Activated CD8-positive, alpha-beta memory T cell treated with anti-CD3 and anti-CD28 coated beads, Interleukin-2, amount 10 ng/mL, durations not matched to agents 7 days and 5 days (primary cell): ENCODE results near the gene TMEFF2. TPM values are rescaled to one million over a fixed set of nuclear protein-coding genes. Genes with fewer than 3 reads are reported as not detected.

Source experiments
- ATAC-seq: fragments of 150-1000 bp; cut with Tn5 transposase; one replicate; pipeline ENCODE4 v1.10.0; 2021; ENCODE audit warnings: moderate library complexity
- CTCF ChIA-PET: fragments of 350-600 bp; sonication (Branson Sonifier 250); formaldehyde crosslinking; loops from one replicate; lab custom pipeline; 2021; ENCODE audit warnings: antibody characterized with exemption; lab: Charles Lee
- DNase-seq: peaks from one replicate; pipeline ENCODE4 v3.0.0-alpha.2; 2020
- H3K27ac Mint-ChIP-seq: one replicate; pipeline ENCODE4 v1.8.0; 2021; ENCODE audit warnings: mild to moderate bottlenecking, mixed read lengths
- H3K27me3 Mint-ChIP-seq: one replicate; pipeline ENCODE4 v1.8.0; 2021; ENCODE audit warnings: mixed read lengths
- H3K36me3 Mint-ChIP-seq: one replicate; pipeline ENCODE4 v1.8.0; 2021; ENCODE audit warnings: mild to moderate bottlenecking, mixed read lengths
- H3K4me1 Mint-ChIP-seq: one replicate; pipeline ENCODE4 v1.8.0; 2021; ENCODE audit warnings: mixed read lengths
- H3K4me3 Mint-ChIP-seq: one replicate; pipeline ENCODE4 v1.8.0; 2021; ENCODE audit warnings: mild to moderate bottlenecking, moderate library complexity, mixed read lengths
- H3K9me3 Mint-ChIP-seq: one replicate; pipeline ENCODE4 v1.8.0; 2022; ENCODE audit warnings: low read depth, mixed read lengths
- total RNA-seq, 2 experiments: library from RNA; stranded (reverse); gene quantifications; one replicate each; pipeline ENCODE4 v1.2.3, GENCODE V29; 2021

TMEFF2 gene
- total RNA-seq, 2 experiments from 2014 or later: not detected

DNA sequence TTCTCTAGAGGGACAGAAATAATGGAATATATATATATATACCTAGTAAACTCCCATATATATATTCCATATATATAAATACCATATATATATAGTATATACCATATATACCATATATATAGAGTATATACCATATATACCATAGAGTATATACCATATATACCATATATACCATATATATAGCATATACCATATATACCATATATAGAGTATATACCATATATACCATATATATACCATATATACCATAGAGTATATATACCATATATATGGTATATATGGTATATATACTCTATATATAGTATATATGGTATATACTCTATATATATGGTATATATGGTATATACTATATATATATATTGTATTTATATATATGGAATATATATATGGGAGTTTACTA lies 285.9 kb downstream of the TMEFF2 start:
- ATAC-seq (no peak), DNase-seq (no peak)
- Mint-ChIP-seq H3K36me3 (no peaks in the 10 kb centered on the region), H3K27me3 (peaks cover 3% of the 10 kb centered on the region), H3K9me3 (no peaks in the 10 kb centered on the region), H3K27ac (no peak overlapping the region), H3K4me3 (no peak overlapping the region), H3K4me1 (no peaks in the 10 kb centered on the region)
- CTCF ChIA-PET: no interaction called here

DNA sequence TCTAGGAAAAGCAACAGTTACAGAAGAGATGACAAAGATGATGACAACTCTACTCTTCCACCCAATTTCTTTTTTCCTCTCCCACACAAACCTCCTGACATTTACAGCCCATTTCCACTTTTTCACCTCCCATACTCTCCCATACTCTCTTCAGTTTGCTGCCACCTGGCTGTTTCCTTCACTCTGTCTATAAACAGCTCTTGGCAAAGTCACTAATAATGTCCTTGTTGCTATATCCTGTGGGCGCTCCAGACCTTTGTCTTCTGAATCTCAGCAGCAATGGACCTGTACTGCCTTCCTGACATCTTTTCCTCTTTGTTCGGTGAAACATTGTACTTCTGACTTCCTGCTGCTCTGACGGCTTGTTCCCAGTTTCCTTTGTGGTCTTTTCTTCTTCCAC lies 287.2 kb downstream of the TMEFF2 start:
- no peak overlapping the region for H3K27ac Mint-ChIP-seq
- H3K4me1 Mint-ChIP-seq: no peaks in the 10 kb centered on the region
- no peaks in the 10 kb centered on the region for H3K36me3 Mint-ChIP-seq
- DNase-seq (no peak), ATAC-seq (no peak)
- CTCF ChIA-PET: no interaction called here
- H3K27me3 Mint-ChIP-seq: peaks cover 3% of the 10 kb centered on the region
- no peak overlapping the region for H3K4me3 Mint-ChIP-seq
- no peaks in the 10 kb centered on the region for H3K9me3 Mint-ChIP-seq

DNA sequence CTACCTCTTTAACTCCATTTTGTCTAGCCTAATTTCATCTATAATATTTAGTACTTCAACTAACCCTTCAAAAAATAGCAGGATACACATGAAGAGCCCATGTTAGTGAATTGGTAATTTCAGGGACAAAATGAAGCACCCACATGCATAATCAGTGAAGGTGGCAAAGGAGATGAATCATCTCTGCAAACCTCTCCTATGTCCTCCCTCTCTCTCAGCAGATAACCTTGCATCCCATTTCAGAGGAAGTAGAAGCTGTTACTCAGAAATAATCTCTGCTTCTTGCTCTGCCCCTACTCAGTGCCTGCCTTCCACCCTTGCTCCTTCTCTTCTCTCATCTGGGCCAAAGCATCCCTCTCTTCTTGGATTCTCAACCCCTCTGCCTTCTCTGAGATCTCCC lies 287.6 kb downstream of the TMEFF2 start:
- Mint-ChIP-seq H3K9me3 (no peaks in the 10 kb centered on the region), H3K27ac (no peak overlapping the region), H3K27me3 (peaks cover 3% of the 10 kb centered on the region), H3K4me3 (no peak overlapping the region), H3K4me1 (no peaks in the 10 kb centered on the region), H3K36me3 (no peaks in the 10 kb centered on the region)
- DNase-seq (no peak), ATAC-seq (no peak)
- CTCF ChIA-PET: no interaction called here

DNA sequence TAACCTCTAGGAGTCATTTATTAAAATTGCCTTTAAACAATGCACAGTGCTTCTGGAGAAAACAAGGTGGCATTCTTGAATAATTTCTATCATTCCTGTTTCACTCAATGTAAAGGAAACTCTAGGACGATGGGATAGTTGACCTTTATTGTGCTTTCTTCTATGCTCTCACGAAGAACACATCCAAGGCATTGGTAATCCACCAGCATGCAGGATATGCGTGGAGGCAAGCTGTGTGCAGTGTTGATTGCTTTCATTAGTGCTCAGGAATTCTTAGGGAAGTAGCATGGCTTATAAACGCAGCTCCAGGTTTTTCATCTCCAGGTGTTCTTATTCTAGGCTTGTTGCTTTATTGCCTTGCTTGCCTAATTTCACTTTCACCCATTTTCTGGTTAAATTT lies 289.4 kb downstream of the TMEFF2 start:
- H3K27me3 Mint-ChIP-seq: no peaks in the 10 kb centered on the region
- H3K4me1 Mint-ChIP-seq: no peaks in the 10 kb centered on the region
- H3K4me3 Mint-ChIP-seq: no peak overlapping the region
- CTCF ChIA-PET: no interaction called here
- no peaks in the 10 kb centered on the region for H3K9me3 Mint-ChIP-seq
- no peak for DNase-seq
- no peaks in the 10 kb centered on the region for H3K36me3 Mint-ChIP-seq
- no peak for ATAC-seq
- no peak overlapping the region for H3K27ac Mint-ChIP-seq

DNA sequence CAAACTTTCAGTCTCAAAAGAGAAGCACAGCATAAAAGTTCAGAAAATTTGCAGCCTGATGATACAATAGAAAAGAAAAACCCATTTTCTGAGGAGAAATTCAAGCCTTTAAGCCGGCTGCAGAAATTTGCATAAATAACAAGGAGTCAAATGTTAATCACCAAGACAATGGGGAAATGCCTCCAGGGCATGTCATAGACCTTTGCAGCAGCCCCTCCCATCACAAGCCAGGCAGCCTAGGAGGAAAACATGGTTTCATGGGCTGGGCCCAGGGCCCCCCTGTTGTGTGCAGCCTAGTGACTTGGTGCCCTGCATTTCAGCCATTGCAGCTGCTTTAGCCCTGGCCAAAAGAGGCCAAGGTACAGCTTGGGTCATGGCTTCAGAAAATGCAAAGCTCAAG lies 293.7 kb downstream of the TMEFF2 start:
- ATAC-seq (no peak), DNase-seq (no peak)
- H3K4me1 Mint-ChIP-seq: no peaks in the 10 kb centered on the region
- no peak overlapping the region for H3K4me3 Mint-ChIP-seq
- no peaks in the 10 kb centered on the region for H3K36me3 Mint-ChIP-seq
- no peaks in the 10 kb centered on the region for H3K9me3 Mint-ChIP-seq
- CTCF ChIA-PET: no interaction called here
- H3K27me3 Mint-ChIP-seq: no peaks in the 10 kb centered on the region
- no peak overlapping the region for H3K27ac Mint-ChIP-seq

DNA sequence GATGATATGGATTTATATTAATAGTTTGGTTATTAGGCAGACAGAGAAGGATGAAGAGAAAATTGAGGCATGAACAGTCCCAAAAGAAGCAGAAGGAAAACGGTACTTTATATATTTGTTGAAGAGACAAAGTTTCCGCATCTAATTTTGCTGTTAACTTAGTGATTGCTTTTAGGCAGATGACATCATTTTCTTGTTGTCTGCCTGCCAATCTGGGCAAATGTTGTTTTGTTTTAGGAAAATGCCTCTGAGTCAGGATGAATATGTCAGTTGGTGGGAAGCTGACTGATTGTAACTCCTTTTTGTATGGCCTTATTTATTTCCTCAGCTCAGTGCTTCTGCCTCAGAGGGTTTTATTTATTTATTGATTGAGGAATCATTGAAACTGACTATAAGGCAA lies 295.3 kb downstream of the TMEFF2 start:
- ATAC-seq: no peak
- H3K27ac Mint-ChIP-seq: no peak overlapping the region
- no peaks in the 10 kb centered on the region for H3K9me3 Mint-ChIP-seq
- H3K4me1 Mint-ChIP-seq: no peaks in the 10 kb centered on the region
- no peaks in the 10 kb centered on the region for H3K36me3 Mint-ChIP-seq
- no peak for DNase-seq
- CTCF ChIA-PET: no interaction called here
- H3K4me3 Mint-ChIP-seq: no peak overlapping the region
- H3K27me3 Mint-ChIP-seq: no peaks in the 10 kb centered on the region
